Neutrophil (primary cell): ENCODE results near the gene ERCC5.

Experiments used
- H3K27ac ChIP-seq: fragments of 200-600 bp; sonication (generic); 2 replicates; pipeline ENCODE4 v1.5.1; 2016; ENCODE audit warnings: mild to moderate bottlenecking, moderate library complexity
- H3K27me3 ChIP-seq: fragments of 200-600 bp; sonication (generic); 2 replicates; pipeline ENCODE4 v1.6.0; 2016; ENCODE audit warnings: mild to moderate bottlenecking
- H3K36me3 ChIP-seq: fragments of 200-600 bp; sonication (generic); 2 replicates; pipeline ENCODE4 v1.5.1; 2017
- H3K4me1 ChIP-seq, 2 experiments: fragments of 200-600 bp in 1 of 2; sonication (generic) in 1 of 2; 1 replicate in 1 of 2; 2 replicates in 1 of 2; pipeline versions ENCODE4 v1.5.1 to v1.6.1; 2013 to 2016; ENCODE audit warnings: low read depth in 1 of 2, low read length in 1 of 2, mild to moderate bottlenecking in 1 of 2, moderate library complexity in 1 of 2; ENCODE audit not compliant: control insufficient read depth in 1 of 2, insufficient read depth in 1 of 2
- H3K4me3 ChIP-seq, 2 experiments: fragments of 200-600 bp in 1 of 2; sonication (generic) in 1 of 2; 1 replicate in 1 of 2; 2 replicates in 1 of 2; pipeline ENCODE4 v1.5.1; 2013 to 2016; ENCODE audit warnings: low read depth in 1 of 2, low read length in 1 of 2, mild to moderate bottlenecking in 1 of 2, moderate library complexity in 1 of 2
- H3K9me3 ChIP-seq: fragments of 200-600 bp; sonication (generic); 2 replicates; pipeline ENCODE4 v1.5.1; 2016
- TF ChIP-seq, protein P1 (sequence below): fragments of 200-600 bp; sonication (generic); IDR thresholded peaks from 2 replicates; pipeline ENCODE4 v1.5.1; 2016; ENCODE audit warnings: antibody characterized with exemption

The ERCC5 gene

GRCh38 chr13:102825921-102826706 is 19.7 kb upstream of the ERCC5 start:
- TF ChIP-seq, protein P1, sequence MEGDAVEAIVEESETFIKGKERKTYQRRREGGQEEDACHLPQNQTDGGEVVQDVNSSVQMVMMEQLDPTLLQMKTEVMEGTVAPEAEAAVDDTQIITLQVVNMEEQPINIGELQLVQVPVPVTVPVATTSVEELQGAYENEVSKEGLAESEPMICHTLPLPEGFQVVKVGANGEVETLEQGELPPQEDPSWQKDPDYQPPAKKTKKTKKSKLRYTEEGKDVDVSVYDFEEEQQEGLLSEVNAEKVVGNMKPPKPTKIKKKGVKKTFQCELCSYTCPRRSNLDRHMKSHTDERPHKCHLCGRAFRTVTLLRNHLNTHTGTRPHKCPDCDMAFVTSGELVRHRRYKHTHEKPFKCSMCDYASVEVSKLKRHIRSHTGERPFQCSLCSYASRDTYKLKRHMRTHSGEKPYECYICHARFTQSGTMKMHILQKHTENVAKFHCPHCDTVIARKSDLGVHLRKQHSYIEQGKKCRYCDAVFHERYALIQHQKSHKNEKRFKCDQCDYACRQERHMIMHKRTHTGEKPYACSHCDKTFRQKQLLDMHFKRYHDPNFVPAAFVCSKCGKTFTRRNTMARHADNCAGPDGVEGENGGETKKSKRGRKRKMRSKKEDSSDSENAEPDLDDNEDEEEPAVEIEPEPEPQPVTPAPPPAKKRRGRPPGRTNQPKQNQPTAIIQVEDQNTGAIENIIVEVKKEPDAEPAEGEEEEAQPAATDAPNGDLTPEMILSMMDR: no peak
- no peaks in the 10 kb centered on the region for H3K27me3 ChIP-seq
- no peak overlapping the region for H3K27ac ChIP-seq
- no peak overlapping the region for H3K4me3 ChIP-seq
- H3K9me3 ChIP-seq: no peaks in the 10 kb centered on the region
- H3K4me1 ChIP-seq: no peaks in the 10 kb centered on the region
- H3K36me3 ChIP-seq: no peaks in the 10 kb centered on the region

DNA sequence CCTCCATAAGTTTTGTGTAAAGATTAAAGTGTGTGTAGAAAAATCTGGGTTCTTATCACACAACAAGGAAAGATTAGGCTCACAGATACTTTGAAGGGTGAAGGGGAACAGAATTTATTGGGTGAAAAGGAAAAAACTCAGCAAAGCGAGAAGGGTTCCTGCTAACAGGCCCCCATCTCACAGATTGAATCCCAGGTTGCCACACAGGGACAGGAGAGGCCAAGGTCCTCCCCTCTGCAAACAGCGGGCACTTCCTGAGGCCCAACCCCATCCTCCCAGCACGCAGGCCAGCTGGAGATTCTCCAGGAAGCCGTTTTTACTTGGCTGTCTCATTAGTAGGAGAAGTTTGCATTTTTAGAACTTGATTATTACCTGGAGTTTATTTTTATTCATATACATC is 15.2 kb upstream of the ERCC5 start:
- Histone ChIP-seq H3K36me3 (no peaks in the 10 kb centered on the region), H3K4me3 (no peak overlapping the region), H3K9me3 (no peaks in the 10 kb centered on the region), H3K27ac (no peak overlapping the region), H3K27me3 (no peaks in the 10 kb centered on the region), H3K4me1 (no peaks in the 10 kb centered on the region)
- TF ChIP-seq, protein P1: no peak

DNA sequence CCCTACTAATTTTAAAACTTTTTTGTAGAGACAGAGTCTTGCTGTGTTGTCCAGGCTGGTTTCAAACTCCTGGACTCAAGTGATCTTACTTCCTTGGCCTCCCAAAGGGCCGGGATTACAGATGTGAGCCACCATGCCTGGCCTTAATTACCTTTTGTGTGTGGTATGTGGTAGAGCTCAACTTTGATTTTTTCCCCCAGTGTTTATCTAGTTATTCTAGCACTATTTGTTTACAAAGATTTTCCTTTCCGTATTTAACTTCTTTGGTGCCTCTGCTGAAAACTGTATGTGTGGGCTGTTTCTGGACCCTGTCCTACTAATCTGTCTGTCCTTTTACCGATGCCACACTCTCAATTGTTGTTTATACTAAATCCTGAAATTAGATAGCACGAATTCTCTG is 9.4 kb upstream of the ERCC5 start:
- Histone ChIP-seq H3K36me3 (no peaks in the 10 kb centered on the region), H3K9me3 (no peaks in the 10 kb centered on the region), H3K4me3 (no peak overlapping the region), H3K27ac (no peak overlapping the region), H3K4me1 (no peaks in the 10 kb centered on the region), H3K27me3 (no peaks in the 10 kb centered on the region)
- TF ChIP-seq, protein P1: no peak

DNA sequence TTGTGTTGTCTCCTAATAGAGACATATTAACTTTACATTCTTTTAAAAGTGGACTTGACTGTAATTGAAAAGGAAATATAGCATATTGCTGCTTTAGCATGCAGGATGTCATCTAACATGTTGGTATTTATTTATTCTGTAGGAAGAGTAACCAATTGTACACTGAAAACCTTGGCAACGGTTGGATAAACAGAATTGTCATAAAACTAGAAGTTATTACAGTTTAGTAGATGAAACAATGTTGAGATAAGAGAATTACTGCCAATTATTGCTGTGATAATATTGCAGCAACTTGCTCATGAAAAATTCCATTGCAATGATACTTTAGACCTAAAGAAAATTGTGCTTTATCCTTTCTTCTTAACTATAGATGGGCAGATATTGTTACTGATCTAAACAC is 7.6 kb upstream of the ERCC5 start:
- Histone ChIP-seq H3K4me1 (no peaks in the 10 kb centered on the region), H3K27ac (no peak overlapping the region), H3K9me3 (no peaks in the 10 kb centered on the region), H3K27me3 (no peaks in the 10 kb centered on the region), H3K36me3 (no peaks in the 10 kb centered on the region), H3K4me3 (no peak overlapping the region)
- TF ChIP-seq, protein P1: no peak

DNA sequence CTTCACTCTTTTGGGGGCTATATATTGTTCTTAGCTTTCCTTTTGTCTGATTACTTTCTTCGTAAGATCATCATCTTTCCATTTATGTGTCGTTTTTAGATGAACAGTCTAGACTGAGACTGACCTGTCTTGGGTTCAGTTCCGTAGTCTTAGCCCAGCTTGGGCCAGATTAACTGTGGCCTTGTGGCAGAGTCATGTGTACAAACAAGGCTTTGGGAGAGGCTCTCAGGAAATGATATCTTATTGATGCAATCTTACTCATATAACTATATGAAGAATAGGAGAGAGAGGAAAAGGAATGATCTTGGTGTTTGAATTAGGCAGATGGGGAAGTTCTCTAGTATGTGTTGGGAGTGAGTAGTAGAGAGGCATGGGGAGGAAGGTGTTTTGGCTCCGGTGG is 6.8 kb upstream of the ERCC5 start:
- Histone ChIP-seq H3K36me3 (no peaks in the 10 kb centered on the region), H3K27ac (no peak overlapping the region), H3K4me1 (no peaks in the 10 kb centered on the region), H3K9me3 (no peaks in the 10 kb centered on the region), H3K4me3 (no peak overlapping the region), H3K27me3 (no peaks in the 10 kb centered on the region)
- TF ChIP-seq, protein P1: no peak
